NCI-H2227 treated with DMSO at 0.1 percent for 48 hours (cell line): ENCODE data around the gene CHTOP.
"Not testable (repeated sequence)": the region's sequence is repeated elsewhere in the genome, so short reads cannot be mapped to it uniquely, and the experiment has no call there.

Experiments used
- DNase-seq: peaks from one replicate; lab custom pipeline; 2025; lab: John Stamatoyannopoulos, UW

CHTOP gene

DNA sequence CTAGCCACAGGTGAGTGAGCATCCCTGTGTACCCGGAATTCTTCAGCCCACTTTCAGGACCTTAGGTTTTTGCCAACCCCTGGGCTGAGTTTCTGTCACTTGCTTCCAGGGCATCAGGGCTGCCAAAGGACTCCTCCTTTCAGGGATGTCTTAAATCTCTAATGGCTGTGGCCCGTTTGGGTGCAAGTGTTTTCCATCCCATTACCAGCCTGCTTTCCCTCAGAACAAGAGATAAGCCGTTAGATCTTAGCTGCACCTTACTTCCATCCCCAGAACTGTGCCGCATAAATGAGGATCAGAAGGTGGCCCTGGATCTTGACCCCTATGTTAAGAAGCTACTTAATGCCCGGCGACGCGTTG is 25.3 kb downstream of the CHTOP start:
- DNase-seq = no peak

DNA sequence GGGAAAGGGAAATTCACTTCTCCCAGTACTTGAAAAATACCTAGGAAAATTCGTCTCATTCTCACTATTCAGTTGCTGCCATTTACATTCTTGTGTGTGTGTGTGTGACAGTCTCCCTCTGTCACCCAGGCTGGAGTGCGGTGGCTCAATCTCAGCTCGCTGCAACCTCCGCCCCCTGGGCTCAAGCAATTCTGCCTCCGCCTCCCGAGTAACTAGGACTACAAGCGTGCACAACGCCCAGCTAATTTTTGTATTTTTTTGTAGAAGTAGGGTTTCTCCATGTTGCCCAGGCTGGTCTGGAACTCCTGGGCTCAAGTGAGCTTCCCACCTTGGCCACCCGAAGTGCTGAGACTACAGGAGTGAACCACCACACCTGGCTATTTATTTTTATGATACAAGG is 25.8 kb downstream of the CHTOP start:
- DNase-seq = no peak

DNA sequence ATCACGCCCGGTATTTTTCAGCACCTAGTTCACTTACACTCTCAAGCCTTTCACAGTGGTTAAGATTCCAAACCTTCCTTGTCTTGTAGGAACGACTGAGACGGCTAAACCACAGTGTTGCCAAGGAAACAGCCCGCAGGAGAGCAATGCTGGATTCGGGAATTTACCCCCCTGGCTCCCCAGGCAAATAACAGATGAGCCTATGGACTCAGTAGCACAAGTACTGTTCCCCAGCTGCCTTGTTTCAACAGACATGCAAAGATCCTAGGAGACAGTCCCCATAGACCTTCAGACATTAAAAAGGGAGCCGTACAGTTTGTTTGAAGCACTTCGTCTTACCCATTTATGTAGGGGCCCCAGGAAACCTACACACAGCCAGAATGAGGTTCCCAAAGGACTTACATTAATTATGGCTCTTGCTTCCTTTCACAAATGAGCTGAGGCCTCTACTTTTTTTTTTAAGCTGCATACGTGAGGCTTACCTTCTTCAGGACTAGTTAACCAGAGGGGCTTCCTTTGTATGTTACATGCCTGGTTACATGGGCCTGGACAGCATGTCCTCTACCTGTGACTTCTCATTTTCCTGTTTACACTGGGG is 27.3 kb downstream of the CHTOP start:
- DNase-seq = no peak

DNA sequence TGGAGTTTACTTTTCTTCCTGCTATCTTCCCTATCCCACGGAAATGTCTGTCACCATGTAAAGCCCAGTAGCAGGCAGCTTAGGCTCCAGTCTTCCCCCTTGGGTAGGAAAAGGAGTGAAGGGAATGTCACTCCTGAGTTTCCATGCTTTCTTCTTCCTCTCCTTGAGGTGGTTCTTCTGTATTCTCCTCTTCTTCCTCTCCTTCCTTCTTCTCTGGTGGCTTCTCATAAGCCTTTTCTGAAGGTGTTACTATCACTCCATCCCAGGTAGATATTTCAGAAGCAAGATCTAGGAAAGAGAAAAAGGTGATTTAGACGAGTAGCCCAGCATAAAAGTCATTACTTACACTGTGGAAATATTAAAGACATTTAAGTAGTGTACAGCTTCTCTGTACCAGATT is 28.4 kb downstream of the CHTOP start:
- no peak for DNase-seq

DNA sequence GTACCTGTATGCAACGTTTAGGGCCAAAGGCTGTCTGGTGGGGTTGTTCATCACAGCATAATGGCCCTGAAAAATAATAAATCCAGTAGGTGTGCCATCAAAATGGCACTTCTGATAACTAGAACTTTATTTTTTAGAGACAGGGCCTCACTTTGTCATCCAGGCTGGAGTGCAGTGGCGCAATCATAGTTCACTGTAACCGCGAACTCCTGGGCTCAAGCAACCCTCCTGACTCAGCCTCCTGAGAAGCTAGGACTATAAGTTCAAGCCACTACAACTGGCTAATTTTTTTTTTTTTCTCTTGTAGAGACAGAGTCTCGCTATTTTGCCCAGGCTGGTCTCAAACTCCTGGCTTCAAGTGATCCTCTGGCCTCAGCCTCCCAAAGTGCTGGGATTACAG is 29.3 kb downstream of the CHTOP start:
- DNase-seq = no peak

DNA sequence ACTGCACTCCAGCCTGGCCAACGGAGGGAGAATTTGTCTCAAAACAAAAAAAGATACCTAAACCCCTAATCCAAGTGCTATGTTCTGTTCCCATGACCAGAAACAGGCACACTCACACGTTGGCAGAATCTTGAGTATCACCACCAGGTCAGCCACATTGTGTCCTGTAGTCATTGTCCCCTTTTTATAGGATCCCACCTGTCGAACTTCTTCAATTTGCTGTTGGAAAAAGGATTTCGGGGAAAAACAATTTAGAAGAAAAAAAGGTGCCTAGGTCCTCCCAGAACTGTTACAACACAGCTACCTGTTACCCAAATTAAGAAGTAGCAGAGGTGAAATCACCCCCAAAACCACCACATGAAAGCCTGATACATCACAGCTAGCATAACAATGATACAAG is 33.6 kb downstream of the CHTOP start:
- DNase-seq = no peak

DNA sequence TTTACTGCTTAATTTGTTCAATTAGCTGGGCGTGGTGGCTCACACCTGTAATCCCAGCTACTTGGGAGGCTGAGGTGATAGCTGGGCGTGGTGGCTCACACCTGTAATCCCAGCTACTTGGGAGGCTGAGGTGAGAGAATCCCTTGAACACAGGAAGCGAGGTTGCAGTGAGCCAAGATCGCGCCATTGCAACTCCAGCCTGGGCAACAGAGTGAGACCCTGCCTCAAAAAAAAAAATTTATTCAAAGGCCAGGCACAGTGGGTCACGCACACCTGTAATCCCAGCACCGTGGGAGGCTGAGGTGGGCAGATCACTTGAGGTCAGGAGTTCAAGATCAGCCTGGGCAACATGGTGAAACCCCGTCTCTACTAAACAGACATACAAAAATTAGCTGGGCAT is 34.8 kb downstream of the CHTOP start:
- not testable (repeated sequence) for DNase-seq

DNA sequence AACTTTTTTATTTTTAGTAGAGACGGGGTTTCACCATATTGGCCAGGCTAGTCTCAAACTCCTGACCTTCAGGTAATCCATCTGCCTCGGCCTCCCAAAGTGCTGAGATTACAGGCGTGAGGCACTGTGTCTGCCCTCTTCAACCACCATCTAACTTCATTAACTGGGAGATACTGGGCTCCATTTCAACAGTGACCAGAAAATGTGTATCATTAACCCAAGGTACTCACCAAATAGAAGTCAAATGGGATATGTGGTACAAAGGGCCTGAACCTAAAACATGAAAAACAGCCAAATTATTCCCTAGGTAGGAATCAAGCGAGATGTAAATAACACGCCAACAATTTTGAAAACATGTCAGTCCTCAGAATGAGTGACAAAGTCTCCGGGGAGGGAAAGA is 35.7 kb downstream of the CHTOP start:
- DNase-seq = no peak

DNA sequence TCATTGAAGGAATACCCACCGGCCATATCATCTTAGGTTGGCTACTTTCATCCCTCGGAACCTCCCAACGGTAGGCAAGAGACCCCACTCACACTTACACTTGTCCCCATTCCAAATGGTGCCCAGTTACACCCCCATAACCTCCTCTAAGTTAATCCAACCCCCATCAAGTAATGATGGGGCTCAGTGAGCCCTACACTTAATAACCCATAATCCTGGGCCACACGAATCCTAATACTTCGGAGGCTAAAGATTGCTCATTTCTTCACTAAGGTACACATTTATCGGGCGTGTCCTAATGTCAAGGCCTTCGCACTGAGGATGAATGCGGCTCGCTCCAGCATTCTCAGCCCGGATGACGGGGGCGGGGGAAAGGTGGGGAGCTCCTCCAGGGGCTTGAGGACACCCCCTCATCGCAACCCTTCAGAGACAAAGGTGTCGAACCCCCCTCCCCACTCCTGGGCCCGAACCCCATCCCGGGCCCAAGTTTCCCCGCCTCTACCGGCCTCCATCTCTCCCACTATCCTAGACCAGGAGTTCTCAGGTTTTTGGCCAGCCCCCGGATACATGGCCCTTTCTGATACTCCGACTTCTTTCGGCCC is 36.5 kb downstream of the CHTOP start:
- DNase-seq = no peak

DNA sequence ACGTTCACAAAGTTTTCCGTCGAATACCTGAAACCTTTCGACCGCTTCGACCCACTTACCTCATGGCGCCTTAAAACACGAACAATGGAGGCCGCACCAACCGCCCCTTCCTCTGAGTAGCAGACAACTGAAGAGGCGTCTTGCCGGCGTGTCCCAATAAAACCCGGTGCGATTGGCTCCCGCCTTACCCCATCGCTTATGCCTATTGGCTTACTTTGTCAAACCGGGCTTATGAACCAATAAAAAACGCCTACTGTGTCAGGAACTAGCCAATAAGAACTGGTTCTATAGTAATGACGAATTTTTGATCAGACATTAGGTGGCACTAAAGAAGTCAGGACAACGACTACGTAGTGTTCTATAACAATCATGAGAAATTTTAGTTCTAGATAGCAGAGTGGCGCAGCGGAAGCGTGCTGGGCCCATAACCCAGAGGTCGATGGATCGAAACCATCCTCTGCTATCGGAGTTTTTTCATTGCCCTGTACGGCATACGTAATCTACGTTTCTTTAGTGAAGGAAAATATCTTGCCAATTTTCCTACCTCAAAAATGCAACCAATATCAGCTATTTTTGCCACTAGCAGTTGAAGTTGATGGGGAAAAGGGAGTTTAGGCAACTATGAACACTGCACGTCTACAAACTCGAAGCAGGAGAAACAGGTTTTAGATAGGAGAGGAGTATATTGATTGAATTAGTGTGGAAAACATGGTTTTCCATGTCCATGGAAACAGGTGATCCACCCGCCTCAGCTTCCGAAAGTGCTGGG is 37.2 kb downstream of the CHTOP start, which contains the start of gene ILF2:
Gene ILF2, minus strand, starts transcription at position 135 of the 769 bp plus-strand sequence. Its CDS starts 71 bp downstream, at position 64.
- peak; percentile 99 for DNase-seq

DNA sequence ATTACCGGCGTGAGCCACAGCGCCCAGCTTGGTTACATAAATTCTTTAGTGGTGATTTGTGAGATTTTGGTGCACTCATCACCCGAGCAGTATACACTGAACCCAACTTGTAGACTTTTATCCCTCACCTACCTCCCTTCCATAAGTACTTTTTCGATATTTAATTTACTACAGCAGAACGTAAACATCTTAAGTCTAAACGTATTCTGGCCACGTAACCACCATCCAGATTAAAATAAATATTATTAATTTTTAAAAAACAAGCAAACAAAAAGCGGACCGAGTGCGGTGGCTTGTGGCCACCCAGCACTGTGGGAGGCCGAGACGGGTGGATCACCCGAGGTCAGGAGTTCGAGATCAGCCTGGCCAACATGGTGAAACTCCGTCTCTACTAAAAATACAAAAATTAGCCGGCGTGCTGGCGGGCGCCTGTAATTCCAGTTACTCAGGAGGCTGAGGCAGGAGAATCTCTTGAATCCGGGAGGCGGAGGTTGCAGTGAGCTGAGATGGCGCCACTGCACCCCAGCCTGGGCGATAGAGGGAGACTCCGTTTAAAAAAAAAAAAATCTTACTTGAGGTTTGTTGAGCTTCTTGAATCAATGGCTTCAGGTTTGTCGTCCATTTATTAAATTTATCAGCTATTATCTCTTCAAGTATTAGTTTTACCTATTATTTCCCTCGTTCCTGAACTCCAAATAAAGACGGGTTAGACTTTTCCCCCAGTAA is 37.9 kb downstream of the CHTOP start:
- not testable (repeated sequence) for DNase-seq

DNA sequence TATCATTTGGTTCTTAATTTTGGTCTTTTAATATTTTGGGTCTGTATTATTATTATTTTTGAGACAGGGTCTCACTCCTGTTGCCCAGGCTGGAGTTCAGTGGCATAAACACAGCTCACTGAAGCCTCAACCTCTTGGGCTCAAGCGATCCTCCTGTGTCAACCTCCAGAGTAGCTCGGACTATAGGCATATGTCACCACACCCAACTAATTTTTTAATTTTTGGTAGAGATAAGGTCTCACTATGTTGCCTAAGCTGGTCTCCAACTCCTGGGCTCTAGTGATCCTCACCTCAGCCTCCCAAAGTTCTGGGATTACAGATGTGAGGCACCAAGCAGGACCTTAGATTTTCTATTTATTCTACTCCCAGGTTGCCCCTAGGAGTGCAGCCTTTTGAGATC is 39.6 kb downstream of the CHTOP start:
- DNase-seq = no peak

DNA sequence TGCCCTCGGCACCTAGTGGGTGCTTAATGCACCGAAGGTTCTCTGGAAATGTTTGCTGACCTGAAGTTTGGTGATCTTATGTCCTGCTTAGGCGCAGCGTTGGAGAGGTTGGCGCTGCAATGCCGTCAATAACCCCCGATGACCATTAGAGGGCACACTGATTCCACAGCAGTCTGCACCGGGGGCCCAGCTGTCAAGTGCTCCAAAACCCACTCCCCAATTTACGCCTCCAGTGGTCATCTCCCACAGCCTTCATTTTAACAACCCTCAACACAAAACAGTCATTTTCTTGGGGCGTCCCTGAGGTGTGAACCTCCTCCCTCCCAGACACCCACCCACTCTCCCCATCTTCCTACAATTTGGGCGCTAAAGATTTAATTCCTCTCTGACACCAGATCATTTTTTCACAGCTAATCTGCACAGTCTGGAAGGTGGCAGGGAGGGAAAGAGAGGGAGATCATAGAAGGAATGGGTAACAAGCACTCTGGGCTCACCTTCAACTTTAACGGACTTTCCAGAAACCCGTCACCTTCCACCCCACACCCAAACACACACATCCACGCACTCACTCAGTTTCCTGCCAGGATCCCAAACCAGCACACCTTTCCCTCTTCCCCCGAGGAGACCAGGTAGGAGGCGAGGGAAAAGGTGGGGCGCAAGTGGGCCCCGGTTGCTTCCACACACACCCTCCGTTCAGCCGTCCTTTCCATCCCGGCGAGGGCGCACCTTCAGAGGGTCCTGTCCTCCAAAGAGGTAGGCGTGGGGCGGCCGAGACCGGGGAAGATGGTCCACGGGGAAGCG is 44.1 kb downstream of the CHTOP start:
- DNase-seq = no peak

DNA sequence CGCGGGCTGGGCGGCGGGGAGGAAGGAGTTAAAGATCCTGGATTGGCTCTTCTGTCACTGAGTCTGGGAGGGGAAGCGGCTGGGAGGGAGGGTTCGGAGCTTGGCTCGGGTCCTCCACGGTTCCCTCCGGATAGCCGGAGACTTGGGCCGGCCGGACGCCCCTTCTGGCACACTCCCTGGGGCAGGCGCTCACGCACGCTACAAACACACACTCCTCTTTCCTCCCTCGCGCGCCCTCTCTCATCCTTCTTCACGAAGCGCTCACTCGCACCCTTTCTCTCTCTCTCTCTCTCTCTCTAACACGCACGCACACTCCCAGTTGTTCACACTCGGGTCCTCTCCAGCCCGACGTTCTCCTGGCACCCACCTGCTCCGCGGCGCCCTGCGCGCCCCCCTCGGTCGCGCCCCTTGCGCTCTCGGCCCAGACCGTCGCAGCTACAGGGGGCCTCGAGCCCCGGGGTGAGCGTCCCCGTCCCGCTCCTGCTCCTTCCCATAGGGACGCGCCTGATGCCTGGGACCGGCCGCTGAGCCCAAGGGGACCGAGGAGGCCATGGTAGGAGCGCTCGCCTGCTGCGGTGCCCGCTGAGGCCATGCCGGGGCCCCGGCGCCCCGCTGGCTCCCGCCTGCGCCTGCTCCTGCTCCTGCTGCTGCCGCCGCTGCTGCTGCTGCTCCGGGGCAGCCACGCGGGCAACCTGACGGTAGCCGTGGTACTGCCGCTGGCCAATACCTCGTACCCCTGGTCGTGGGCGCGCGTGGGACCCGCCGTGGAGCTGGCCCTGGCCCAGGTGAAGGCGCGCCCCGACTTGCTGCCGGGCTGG is 44.9 kb downstream of the CHTOP start, which contains the start of gene NPR1:
Gene NPR1, plus strand, starts transcription at position 170 of the 818 bp plus-strand sequence. Its CDS starts 421 bp downstream, at position 591.
- no peak for DNase-seq

DNA sequence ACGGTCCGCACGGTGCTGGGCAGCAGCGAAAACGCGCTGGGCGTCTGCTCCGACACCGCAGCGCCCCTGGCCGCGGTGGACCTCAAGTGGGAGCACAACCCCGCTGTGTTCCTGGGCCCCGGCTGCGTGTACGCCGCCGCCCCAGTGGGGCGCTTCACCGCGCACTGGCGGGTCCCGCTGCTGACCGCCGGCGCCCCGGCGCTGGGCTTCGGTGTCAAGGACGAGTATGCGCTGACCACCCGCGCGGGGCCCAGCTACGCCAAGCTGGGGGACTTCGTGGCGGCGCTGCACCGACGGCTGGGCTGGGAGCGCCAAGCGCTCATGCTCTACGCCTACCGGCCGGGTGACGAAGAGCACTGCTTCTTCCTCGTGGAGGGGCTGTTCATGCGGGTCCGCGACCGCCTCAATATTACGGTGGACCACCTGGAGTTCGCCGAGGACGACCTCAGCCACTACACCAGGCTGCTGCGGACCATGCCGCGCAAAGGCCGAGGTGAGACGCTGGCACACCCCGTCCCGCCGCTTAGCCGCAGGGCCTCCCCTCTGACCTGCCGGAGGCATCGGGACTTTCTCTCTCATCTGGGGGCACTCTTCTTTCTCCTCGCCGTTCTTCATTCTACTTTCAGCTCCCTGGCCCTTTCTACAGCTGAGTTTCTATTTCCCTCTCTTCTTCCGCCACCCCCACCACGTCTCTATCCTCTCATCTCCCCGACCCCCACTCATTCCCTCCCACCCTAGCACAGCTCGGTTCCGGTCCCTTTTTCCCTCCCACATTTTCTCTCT is 45.7 kb downstream of the CHTOP start:
- peak; percentile 6 for DNase-seq

DNA sequence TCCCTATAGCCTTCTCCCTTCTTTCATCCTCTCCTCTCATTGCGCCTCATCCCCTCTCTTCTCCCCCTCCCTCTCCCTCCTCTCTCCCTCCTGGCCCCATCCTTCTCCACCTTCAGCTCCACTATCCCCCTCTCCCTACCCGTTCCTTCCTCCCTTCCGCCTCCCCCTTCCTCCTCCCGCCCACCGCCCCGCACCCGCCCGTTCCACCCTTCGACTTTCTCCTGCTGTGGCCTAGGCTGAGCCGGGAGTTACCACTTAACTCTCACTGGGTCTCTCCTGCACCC is 46.2 kb downstream of the CHTOP start:
- DNase-seq = no peak

DNA sequence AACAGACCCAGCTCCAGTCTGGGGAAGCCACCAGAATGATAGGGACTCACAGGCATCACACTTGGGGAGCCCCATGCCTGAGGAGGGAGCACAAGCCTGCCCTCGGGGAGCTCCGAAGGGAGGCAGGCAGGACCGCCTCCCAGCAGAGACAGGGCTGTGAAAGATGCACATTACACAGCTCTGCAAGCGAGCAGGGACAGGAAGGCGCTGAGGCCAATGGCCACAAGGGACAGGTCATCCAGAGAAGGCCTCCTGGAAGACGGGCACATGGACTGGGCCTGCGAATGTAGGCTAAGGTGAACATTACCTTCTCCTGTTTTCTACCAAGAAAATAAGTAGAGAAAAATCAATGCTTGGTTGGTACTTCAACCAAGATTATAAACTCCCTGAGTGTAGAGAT is 48.9 kb downstream of the CHTOP start:
- no peak for DNase-seq

DNA sequence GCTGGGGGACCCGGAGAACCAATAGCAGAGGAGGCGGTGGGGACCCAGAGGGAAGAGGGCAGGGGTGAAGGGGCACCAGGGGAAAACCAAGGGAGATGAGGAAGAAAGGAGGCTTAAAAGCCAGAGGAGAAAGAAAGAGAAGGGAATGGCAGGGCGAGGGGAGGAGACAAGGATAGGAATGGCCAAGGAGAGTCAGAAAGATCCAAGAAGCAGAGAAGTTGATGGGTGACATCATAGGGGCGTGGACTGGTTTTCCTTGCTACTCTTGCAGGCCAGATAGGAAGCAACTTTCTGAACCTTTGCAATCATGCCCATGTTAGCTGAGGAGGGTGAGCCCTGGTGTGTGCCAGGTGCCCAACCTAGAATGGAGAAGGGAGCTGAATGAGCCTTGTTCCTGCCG is 50.0 kb downstream of the CHTOP start:
- DNase-seq = no peak

DNA sequence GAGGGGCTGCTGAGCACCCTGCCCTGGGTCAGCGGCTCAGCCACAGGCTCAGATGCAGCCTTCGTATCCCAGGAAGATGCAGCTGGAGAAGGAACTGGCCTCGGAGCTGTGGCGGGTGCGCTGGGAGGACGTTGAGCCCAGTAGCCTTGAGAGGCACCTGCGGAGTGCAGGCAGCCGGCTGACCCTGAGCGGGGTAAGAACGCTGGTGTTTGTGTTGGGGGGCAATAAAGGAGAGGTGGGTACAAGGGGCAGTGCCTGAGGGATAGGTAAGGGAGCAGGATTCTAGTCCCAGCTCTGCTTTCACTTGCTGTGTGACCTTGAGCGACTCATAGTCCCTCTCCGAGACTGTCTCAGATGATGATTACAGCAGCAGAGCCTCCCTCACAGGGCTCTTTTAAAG is 51.0 kb downstream of the CHTOP start:
- DNase-seq = no peak
